Neural progenitor cell (in vitro differentiated cells): ENCODE results near the gene MAGI3.

ENCODE experiments used
- CTCF ChIP-seq: fragments of 200-600 bp; sonication (generic); IDR thresholded peaks from 2 replicates; pipeline ENCODE4 v1.5.1; 2017; ENCODE audit warnings: antibody characterized with exemption, mild to moderate bottlenecking
- EZH2 ChIP-seq: fragments of 200-600 bp; sonication (generic); IDR thresholded peaks from 2 replicates; pipeline ENCODE4 v1.6.1; 2017; ENCODE audit warnings: antibody characterized with exemption, mild to moderate bottlenecking, moderate library complexity

DNA sequence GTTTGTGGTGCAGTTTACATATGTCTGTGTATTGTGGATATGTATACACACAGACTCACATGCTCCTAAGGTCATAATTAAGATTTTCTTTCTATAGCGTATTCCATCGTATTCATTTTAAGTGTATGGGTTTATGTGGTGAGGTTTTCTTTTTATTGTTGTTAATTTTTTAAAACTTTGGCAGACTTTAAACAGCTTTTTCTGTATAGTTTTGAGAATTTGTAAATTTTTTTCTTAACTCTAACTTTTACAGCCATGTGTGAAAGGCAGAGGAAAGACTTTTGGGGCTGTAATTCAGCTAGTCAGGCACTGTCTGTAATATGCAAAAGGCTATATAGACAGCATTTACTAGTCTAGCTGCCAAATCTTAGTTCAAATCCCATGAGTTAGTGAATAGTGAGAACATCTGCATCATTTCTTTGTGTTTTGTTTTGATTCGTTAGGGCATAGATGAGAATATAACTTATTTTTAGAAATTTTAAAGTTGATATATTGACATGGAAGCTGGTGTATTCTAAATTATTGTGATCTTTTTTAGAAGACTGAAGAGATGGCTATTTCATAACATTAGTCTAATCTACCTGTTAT, 2.3 kb downstream of the MAGI3 start:
- no peak for TF ChIP-seq EZH2
- TF ChIP-seq CTCF, result no peak
